ENCODE results near the gene IER2.
"Not testable (repeated sequence)": the region's sequence is repeated elsewhere in the genome, so short reads cannot be mapped to it uniquely, and the experiment has no call there.

DNA sequence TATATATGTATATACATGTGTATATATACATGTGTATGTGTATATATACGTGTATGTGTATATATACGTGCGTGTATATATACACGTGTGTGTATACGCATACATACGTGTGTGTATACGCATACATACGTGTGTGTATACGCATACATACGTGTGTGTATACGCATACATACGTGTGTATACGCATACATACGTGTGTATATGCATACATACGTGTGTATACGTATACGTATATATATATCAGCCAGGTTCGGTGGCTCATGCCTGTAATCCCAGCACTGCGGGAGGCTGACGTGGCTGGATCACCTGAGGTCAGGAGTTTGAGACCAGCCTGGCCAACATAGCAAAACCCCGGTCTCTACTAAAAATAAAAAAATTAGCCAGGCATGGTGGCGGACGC lies 34.7 kb downstream of the IER2 start:
- TF ChIP-seq CBX2 (IDR thresholded peaks at IDR 0.05; ENCODE audit: insufficient read depth, low read length, poor library complexity, severe bottlenecking); U2AF2 (optimal IDR thresholded peaks at IDR 0.05; ENCODE audit: low read depth, low read length); KHSRP (IDR thresholded peaks at IDR 0.05); MAZ (CRISPR knock-in tag; conservative IDR thresholded peaks at IDR 0.05 in 1 of 2, IDR thresholded peaks at IDR 0.05 in 1 of 2); HES1 (IDR thresholded peaks at IDR 0.05; ENCODE audit: low read depth); PHF8 (IDR thresholded peaks at IDR 0.05; ENCODE audit: borderline replicate concordance, low read length); MEF2D (tag; conservative IDR thresholded peaks at IDR 0.05; ENCODE audit: low read depth); NRF1 (conservative IDR thresholded peaks at IDR 0.05 in 1 of 2, IDR thresholded peaks at IDR 0.05 in 1 of 2); HNRNPL (IDR thresholded peaks at IDR 0.05; ENCODE audit: low read depth, low read length); E2F4 (CRISPR knock-in tag; IDR thresholded peaks at IDR 0.05; ENCODE audit: low read depth): not testable (repeated sequence)
- TF ChIP-seq, protein P1, sequence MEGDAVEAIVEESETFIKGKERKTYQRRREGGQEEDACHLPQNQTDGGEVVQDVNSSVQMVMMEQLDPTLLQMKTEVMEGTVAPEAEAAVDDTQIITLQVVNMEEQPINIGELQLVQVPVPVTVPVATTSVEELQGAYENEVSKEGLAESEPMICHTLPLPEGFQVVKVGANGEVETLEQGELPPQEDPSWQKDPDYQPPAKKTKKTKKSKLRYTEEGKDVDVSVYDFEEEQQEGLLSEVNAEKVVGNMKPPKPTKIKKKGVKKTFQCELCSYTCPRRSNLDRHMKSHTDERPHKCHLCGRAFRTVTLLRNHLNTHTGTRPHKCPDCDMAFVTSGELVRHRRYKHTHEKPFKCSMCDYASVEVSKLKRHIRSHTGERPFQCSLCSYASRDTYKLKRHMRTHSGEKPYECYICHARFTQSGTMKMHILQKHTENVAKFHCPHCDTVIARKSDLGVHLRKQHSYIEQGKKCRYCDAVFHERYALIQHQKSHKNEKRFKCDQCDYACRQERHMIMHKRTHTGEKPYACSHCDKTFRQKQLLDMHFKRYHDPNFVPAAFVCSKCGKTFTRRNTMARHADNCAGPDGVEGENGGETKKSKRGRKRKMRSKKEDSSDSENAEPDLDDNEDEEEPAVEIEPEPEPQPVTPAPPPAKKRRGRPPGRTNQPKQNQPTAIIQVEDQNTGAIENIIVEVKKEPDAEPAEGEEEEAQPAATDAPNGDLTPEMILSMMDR (IDR thresholded peaks at IDR 0.05 in 2 of 3, conservative IDR thresholded peaks at IDR 0.05 in 1 of 3; ENCODE audit: insufficient read depth in 2 of 3, low read depth in 1 of 3, low read length in 3 of 3): not testable (repeated sequence)
- TF ChIP-seq, protein P2, sequence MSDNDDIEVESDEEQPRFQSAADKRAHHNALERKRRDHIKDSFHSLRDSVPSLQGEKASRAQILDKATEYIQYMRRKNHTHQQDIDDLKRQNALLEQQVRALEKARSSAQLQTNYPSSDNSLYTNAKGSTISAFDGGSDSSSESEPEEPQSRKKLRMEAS (CRISPR knock-in tag; IDR thresholded peaks at IDR 0.05): not testable (repeated sequence)
